CD14-positive monocyte (primary cell): ENCODE results near the gene MYO7B. TPM values are rescaled to one million over a fixed set of nuclear protein-coding genes. Genes with fewer than 3 reads are reported as not detected.

Experiments used
- DNase-seq, 3 donors: peaks; one replicate each; pipeline ENCODE4 v3.0.0-alpha.2; 2011 to 2022
- H2AFZ ChIP-seq: 2 replicates; pipeline ENCODE4 v1.6.0; 2012; ENCODE audit warnings: mild to moderate bottlenecking, low read depth, low read length, inconsistent platforms; ENCODE audit not compliant: insufficient read depth, poor library complexity, severe bottlenecking
- H3K27ac ChIP-seq, 2 donors: 1 replicate in 1 of 2; 2 replicates in 1 of 2; pipeline ENCODE4 v1.5.1; 2012 to 2013; ENCODE audit warnings: low read length in 2 of 2, control low read depth in 1 of 2, inconsistent platforms in 1 of 2, low read depth in 1 of 2, mild to moderate bottlenecking in 1 of 2
- H3K27me3 ChIP-seq, 2 donors: one replicate each; pipeline versions ENCODE4 v1.6.0 to v1.6.1; 2011 to 2013; ENCODE audit warnings: low read length in 2 of 2; ENCODE audit not compliant: control insufficient read depth in 2 of 2, insufficient read depth in 2 of 2
- H3K36me3 ChIP-seq, 2 donors: replicated peaks in 1 of 2; 1 replicate in 1 of 2; 2 replicates in 1 of 2; pipeline versions ENCODE4 v1.5.1 to v1.6.1; 2012 to 2013; ENCODE audit warnings: low read length in 2 of 2, control low read depth in 1 of 2, inconsistent platforms in 1 of 2, mild to moderate bottlenecking in 1 of 2; ENCODE audit not compliant: insufficient read depth in 2 of 2, control insufficient read depth in 1 of 2
- H3K4me1 ChIP-seq, 2 donors: 1 replicate in 1 of 2; 2 replicates in 1 of 2; pipeline versions ENCODE4 v1.5.1 to v1.6.1; 2012 to 2013; ENCODE audit warnings: low read length in 2 of 2, control low read depth in 1 of 2, inconsistent platforms in 1 of 2, mild to moderate bottlenecking in 1 of 2, moderate library complexity in 1 of 2; ENCODE audit not compliant: insufficient read depth in 2 of 2, control insufficient read depth in 1 of 2
- H3K4me2 ChIP-seq: replicated peaks from 2 replicates; pipeline ENCODE3; 2012; ENCODE audit warnings: low read length, moderate library complexity, mild to moderate bottlenecking; ENCODE audit not compliant: poor library complexity, severe bottlenecking; ENCODE audit errors: extremely low read depth
- H3K4me3 ChIP-seq, 3 experiments: fragments of 200-600 bp in 1 of 3; sonication (generic) in 1 of 3; replicated peaks in 1 of 3; 1 replicate in 2 of 3; 2 replicates in 1 of 3; pipeline ENCODE4 v1.5.1; 2011 to 2013; ENCODE audit warnings: low read length in 3 of 3, mild to moderate bottlenecking in 3 of 3, control low read depth in 2 of 3, low read depth in 2 of 3, inconsistent platforms in 1 of 3, moderate library complexity in 1 of 3
- H3K79me2 ChIP-seq: 2 replicates; pipeline ENCODE4 v1.6.0; 2012; ENCODE audit warnings: mild to moderate bottlenecking, control low read depth, inconsistent platforms, low read length, moderate library complexity; ENCODE audit not compliant: insufficient read depth
- H3K9ac ChIP-seq: 2 replicates; pipeline ENCODE4 v1.6.0; 2017; ENCODE audit warnings: low read length, mild to moderate bottlenecking; ENCODE audit not compliant: insufficient read depth, poor library complexity, severe bottlenecking
- H3K9me3 ChIP-seq, 2 donors: replicated peaks in 1 of 2; 1 replicate in 1 of 2; 2 replicates in 1 of 2; pipeline versions ENCODE4 v1.5.1 to v1.6.1; 2012 to 2013; ENCODE audit warnings: low read length in 2 of 2, control low read depth in 1 of 2; ENCODE audit not compliant: control insufficient read depth in 1 of 2, insufficient read depth in 1 of 2
- H4K20me1 ChIP-seq: 2 replicates; pipeline ENCODE4 v1.6.0; 2012; ENCODE audit warnings: mild to moderate bottlenecking, low read length, control low read depth, moderate library complexity; ENCODE audit not compliant: insufficient read depth
- H3K27ac Mint-ChIP-seq, 7 donors: one replicate each; pipeline ENCODE4 v1.8.0; 2020; ENCODE audit warnings: mild to moderate bottlenecking in 7 of 7, mixed read lengths in 7 of 7, moderate library complexity in 6 of 7, inconsistent platforms in 2 of 7
- H3K27me3 Mint-ChIP-seq, 3 donors: one replicate each; pipeline ENCODE4 v1.8.0; 2021 to 2022; ENCODE audit warnings: low read depth in 3 of 3, mild to moderate bottlenecking in 3 of 3, mixed read lengths in 3 of 3, moderate library complexity in 3 of 3, inconsistent platforms in 1 of 3
- H3K36me3 Mint-ChIP-seq, 2 donors: one replicate each; pipeline ENCODE4 v1.8.0; 2020; ENCODE audit warnings: mixed read lengths in 2 of 2, inconsistent platforms in 1 of 2, mild to moderate bottlenecking in 1 of 2
- H3K4me1 Mint-ChIP-seq: one replicate; pipeline ENCODE4 v1.8.0; 2020; ENCODE audit warnings: mild to moderate bottlenecking, mixed read lengths
- H3K4me3 Mint-ChIP-seq, 2 donors: one replicate each; pipeline ENCODE4 v1.8.0; 2020; ENCODE audit warnings: mild to moderate bottlenecking in 2 of 2, mixed read lengths in 2 of 2, moderate library complexity in 1 of 2
- H3K9me3 Mint-ChIP-seq, 7 donors: one replicate each; pipeline ENCODE4 v1.8.0; 2020 to 2022; ENCODE audit warnings: mixed read lengths in 7 of 7, mild to moderate bottlenecking in 6 of 7, moderate library complexity in 6 of 7, inconsistent platforms in 2 of 7
- CTCF ChIP-seq: fragments of 200-600 bp; IDR thresholded peaks from one replicate; pipeline ENCODE4 v1.8.0; 2022; ENCODE audit warnings: antibody characterized with exemption, mild to moderate bottlenecking
- WGBS: methylation state at CpG from one replicate; pipeline ENCODE4 v1.1.5; 2013; ENCODE audit warnings: missing lambda C conversion rate; ENCODE audit not compliant: insufficient coverage; 5-methylcytosine and 5-hydroxymethylcytosine counted together
- intact Hi-C, 2 donors: fragments of 100-400 bp; cut with micrococcal nuclease; formaldehyde crosslinking; loops; one replicate each; pipeline versions ENCODE4 v1.15.0 to v1.15.1; 2023
- polyA plus RNA-seq, 3 donors: library from polyadenylated mRNA; depleted of rRNA in 1 of 3; unstranded in 2 of 3; stranded (reverse) in 1 of 3; fragments of 300-500 nt in 2 of 3; fragments of >200 nt in 1 of 3; fragmentation: Illumina TruSeq in 2 of 3; gene quantifications; 1 replicate in 2 of 3; 2 replicates in 1 of 3; pipeline ENCODE4 v1.2.3, GENCODE V29; 2012 to 2021

MYO7B gene
- polyA plus RNA-seq, 3 donors: 7.3 to 9.8 (median 9.0) TPM

- peaks cover 0 to 2% (median 0%) of the 10 kb centered on the region in 3 donors for H3K27me3 Mint-ChIP-seq
- no peak for TF ChIP-seq CTCF
- H3K27ac Mint-ChIP-seq: no peak overlapping the region
- no peaks in the 10 kb centered on the region for H3K36me3 Mint-ChIP-seq
- Histone ChIP-seq H3K27me3 (no peaks in the 10 kb centered on the region), H3K79me2 (no peaks in the 10 kb centered on the region), H3K36me3 (no peaks in the 10 kb centered on the region), H3K4me1 (no peaks in the 10 kb centered on the region), H3K9me3 (no peaks in the 10 kb centered on the region), H2AFZ (no peak overlapping the region), H3K27ac (no peak overlapping the region), H4K20me1 (no peaks in the 10 kb centered on the region), H3K4me3 (no peak overlapping the region), H3K4me2 (no peak overlapping the region), H3K9ac (no peak overlapping the region)
- H3K4me3 Mint-ChIP-seq: no peak overlapping the region
- 92% methylated on average over 5 of the region's 6 CpGs for WGBS
- DNase-seq: no peak
- peaks cover 1% of the 10 kb centered on the region for H3K4me1 Mint-ChIP-seq
- peaks cover 0 to 1% (median 0%) of the 10 kb centered on the region in 7 donors for H3K9me3 Mint-ChIP-seq
- intact Hi-C loops: no loop called here
Observed at GRCh38 chr2:127586136-127586535, 50.7 kb downstream of the MYO7B start.

GRCh38 chr2:127586746-127587295 is 51.3 kb downstream of the MYO7B start:
- H3K4me1 ChIP-seq: no peaks in the 10 kb centered on the region
- H2AFZ ChIP-seq: no peak overlapping the region
- Mint-ChIP-seq H3K9me3 (peaks cover 0 to 1% (median 0%) of the 10 kb centered on the region in 7 donors), H3K4me3 (no peak overlapping the region), H3K36me3 (no peaks in the 10 kb centered on the region), H3K27me3 (peaks cover 0 to 2% (median 0%) of the 10 kb centered on the region in 3 donors), H3K27ac (no peak overlapping the region), H3K4me1 (peaks cover 3% of the 10 kb centered on the region)
- no peaks in the 10 kb centered on the region for H3K79me2 ChIP-seq
- no peak for TF ChIP-seq CTCF
- no peaks in the 10 kb centered on the region for H3K36me3 ChIP-seq
- WGBS: 88% methylated on average over 3 of the region's 4 CpGs
- intact Hi-C loops: no loop called here
- no peak overlapping the region for H3K27ac ChIP-seq
- DNase-seq: no peak
- no peak overlapping the region for H3K9ac ChIP-seq
- no peaks in the 10 kb centered on the region for H3K27me3 ChIP-seq
- H3K4me2 ChIP-seq: no peak overlapping the region
- no peaks in the 10 kb centered on the region for H3K9me3 ChIP-seq
- no peak overlapping the region for H3K4me3 ChIP-seq
- H4K20me1 ChIP-seq: no peaks in the 10 kb centered on the region
